GM19467 (cell line): ENCODE data around the gene SRCIN1.
"Not testable (repeated sequence)": the region's sequence is repeated elsewhere in the genome, so short reads cannot be mapped to it uniquely, and the experiment has no call there.

Source experiments
- ATAC-seq: cut with Tn5 transposase; IDR thresholded peaks from one replicate; pipeline ENCODE4 v1.9.1; 2021; ENCODE audit warnings: mild to moderate bottlenecking, moderate library complexity; ENCODE audit not compliant: unreplicated experiment

Gene SRCIN1

DNA sequence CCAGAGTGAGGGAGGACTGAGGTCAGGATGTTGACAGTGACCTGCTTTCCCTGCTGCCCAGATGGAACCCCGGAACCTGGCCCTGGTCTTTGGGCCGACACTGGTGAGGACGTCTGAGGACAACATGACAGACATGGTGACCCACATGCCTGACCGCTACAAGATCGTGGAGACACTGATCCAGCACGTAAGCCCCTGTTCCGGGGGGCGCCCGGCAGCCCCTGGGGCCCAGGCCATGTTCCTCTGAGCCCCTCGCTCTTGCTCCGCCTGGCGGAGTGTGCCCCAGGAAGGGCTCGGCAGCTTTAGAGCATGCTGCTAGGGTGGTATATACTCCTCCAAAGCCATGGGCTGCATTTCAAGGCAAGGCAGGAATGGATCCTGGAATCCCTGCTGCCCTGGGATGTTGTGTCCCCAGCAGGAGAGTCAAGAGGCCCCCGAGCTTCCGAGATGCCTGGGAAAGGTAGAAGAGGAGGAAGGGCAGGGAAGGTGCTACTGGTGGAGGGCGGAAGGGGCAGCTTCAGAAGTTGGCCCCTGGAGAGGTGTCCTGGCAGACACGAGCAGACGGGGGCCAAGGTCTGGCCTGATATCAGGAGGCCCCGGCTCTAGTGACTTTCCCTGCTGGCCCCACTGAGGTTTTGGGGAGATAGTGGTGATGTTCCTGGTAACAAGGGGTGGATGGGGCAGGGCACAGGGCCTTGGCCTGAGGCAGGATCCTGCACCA, 114.2 kb downstream of the SRCIN1 start:
- not testable (repeated sequence) for ATAC-seq

DNA sequence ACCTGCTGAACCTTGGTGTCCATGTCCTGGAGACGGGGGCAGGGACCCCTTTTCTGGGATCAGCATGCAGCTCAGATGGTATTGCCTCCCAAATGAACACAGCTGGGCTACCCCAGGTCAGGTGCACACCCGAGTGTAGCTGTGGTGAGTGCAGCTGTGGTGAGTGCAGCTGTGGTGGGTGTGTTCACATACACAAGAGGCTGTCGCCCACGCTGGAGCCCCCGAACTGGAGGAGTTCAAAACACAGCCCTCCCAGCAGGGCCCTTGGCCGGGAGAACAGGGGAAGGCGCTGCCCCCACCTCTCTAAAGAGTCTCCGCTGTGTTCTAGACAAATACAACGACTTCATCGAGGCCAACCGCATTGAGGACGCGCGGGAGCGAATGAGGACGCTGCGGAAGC, 116.0 kb downstream of the SRCIN1 start:
- not testable (repeated sequence) for ATAC-seq

DNA sequence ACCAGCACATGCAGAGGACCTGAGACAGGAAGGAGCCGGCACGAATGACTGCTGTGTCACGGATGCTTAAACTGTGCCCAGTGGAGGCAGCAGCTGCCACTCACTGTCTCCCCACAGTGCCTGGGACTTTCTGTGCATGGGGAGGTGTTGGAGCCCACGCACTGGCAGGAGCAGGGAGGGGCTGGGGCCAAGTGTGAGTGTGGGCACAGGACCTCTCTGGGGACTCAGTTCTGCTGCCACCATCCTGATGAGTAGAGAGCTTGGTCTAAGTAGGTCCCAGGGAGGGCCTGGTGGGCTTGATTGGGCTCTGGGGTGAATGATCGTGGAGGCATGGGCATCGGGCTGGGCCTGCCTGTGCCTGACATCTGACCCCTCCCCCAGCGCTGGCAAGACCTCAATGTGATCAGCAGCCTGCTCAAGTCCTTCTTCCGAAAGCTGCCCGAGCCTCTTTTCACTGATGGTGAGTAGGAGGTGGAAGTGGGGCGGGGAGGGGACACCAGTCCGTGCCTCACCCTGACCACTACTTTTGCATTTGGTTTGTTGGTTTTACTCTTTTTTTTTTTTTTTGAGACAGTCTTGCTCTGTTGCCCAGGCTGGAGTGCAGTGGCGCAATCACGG, 120.0 kb downstream of the SRCIN1 start:
- ATAC-seq, result not testable (repeated sequence)

DNA sequence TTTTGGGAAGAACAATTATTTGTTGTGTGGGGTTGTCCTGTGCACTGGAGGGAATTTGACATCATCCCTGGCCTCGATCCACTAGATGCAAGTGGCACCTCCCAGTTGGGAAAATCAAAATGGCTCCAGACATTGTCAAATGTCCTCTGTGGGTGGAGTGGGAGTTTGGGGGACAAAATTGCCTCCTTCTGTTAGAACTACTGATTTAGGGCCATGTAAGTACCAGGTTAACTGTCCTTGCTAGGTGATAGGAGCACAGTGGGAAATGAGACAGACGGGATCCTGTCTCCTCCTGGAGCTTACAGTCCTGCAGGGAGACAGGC, 120.6 kb downstream of the SRCIN1 start:
- no peak for ATAC-seq

DNA sequence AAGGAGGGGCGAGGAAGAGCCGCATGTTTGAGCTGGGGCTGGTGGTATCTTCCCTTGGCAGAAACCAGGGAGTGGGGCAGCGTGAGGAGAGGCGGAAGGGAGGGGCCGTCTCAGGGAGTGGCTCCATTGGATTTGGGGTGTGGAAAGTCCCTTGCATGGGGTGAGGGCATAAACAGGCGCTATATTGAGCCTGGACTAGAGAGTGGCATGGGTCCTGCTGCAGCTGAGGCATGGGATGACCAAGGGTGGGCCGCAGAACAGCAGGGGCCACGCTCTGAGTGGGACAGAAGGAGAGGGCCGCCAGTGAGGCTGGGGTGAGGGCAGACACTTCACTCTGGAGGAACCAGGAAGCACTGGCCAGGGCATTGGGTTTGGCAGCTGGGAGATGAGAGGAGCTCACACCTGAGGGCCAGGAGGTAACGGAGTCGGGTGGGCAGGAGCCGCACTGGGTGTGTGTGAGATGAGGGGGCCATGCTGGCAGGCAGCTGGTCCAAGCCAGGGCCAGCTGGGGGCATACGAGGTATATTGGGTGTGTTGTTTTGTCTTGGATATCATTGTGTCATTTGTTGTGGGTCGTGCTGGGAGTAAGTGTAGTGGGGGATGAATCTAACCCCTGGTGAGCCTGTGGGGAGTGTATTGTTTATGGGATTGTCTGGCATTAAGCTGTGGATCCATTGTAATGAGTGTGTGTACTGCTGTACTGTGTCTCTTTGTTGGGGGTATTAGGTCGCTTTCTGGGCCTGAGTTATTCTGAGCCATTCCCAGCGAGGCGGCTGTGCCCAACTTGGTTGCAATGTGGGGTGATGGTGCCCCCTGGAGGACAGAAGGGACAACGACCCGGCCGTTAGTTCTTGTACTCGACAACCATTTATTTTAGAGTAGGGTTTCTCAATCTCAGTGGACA, 121.3 kb downstream of the SRCIN1 start:
- not testable (repeated sequence) for ATAC-seq

DNA sequence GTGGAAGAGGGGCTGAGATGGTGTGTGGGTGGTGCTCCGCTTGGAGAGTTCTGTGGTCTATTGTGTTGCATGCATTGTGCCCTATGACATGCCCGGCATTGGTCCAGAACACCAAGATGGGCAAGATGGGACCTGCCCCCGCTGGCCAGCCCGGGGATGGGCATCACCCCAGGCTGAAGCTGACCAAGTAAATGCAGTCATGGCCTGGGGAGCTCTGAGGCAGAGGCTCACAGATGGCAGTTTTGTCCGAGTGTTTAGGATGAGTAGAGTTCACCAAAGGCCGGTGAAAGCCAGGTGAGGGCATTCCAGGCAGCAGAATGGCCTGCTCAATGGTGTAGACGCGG, 123.1 kb downstream of the SRCIN1 start:
- not testable (repeated sequence) for ATAC-seq

DNA sequence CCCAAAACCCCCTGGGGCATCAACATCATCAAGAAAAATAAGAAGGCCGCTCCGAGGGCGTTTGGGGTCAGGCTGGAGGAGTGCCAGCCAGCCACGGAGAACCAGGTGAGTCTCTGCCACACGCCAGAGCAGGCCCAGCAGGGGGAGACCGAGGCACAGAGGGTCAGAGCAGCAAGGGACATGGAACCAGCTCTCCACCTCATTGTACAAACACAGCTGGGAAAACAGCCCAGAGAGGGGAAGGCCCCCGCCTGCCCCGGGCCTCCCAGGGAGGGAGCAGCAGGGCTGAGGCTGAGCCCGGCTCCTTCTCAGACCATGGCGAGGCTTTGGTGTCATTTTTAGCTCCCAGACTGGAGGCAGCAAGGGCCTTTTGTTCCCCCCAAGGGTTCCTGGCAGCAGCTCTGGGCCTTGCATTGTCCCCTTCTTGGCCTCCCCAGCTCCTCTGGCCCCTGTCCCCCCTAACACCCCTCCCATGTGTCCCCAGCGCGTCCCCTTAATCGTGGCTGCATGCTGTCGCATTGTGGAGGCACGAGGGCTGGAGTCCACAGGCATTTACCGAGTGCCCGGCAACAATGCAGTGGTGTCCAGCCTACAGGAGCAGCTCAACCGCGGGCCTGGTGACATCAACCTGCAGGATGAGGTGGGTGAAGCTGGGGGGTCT, 123.6 kb downstream of the SRCIN1 start:
- not testable (repeated sequence) for ATAC-seq
